Stomach (tissue), 4 donors: ENCODE measurements around the gene PGR.
"Not testable (repeated sequence)": the region's sequence is repeated elsewhere in the genome, so short reads cannot be mapped to it uniquely, and the experiment has no call there.

Experiments
- CTCF ChIP-seq, 7 experiments: fragments of 450-650 bp in 4 of 7; fragments of 200-600 bp in 3 of 7; sonication (generic) in 3 of 7; IDR thresholded peaks; one replicate each; pipeline ENCODE4 v1.5.1; 2016 to 2019; ENCODE audit warnings: antibody characterized with exemption in 7 of 7, control low read depth in 2 of 7, mild to moderate bottlenecking in 1 of 7
- POLR2A ChIP-seq, 4 donors: fragments of 450-650 bp; IDR thresholded peaks; one replicate each; pipeline ENCODE4 v1.6.1; 2016; ENCODE audit warnings: antibody characterized with exemption in 4 of 4, control low read depth in 2 of 4, mild to moderate bottlenecking in 1 of 4, moderate library complexity in 1 of 4
- POLR2AphosphoS5 ChIP-seq, 3 donors: sonication (generic); formaldehyde crosslinking; IDR thresholded peaks; one replicate each; pipeline ENCODE4 v1.6.1; 2016; ENCODE audit warnings: antibody characterized with exemption in 3 of 3

DNA sequence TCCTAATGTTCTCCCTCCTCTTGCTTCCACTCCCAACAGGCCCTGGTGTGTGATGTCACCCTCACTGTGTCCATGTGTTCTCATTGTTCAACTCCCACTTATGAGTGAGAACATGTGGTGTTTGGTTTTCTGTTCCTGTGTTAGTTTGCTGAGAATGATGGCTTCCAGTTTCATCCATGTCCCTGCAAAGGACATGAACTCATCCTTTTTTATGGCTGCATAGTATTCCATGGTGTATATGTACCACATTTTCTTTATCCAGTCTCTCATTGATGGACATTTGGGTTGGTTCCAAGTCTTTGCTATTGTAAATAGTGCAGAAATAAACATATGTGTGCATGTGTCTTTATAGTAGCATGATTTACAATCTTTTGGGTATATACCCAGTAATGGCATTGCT lies 115.9 kb downstream of the PGR start:
- not testable (repeated sequence) for TF ChIP-seq POLR2A, POLR2AphosphoS5, CTCF (IDR thresholded peaks at IDR 0.05)
